GM21515 (cell line): Measurements from ENCODE around the gene PPP6R1.

ENCODE experiments used
- ATAC-seq: cut with Tn5 transposase; IDR thresholded peaks from one replicate; pipeline ENCODE4 v1.9.1; 2021; ENCODE audit not compliant: unreplicated experiment

PPP6R1 gene

DNA sequence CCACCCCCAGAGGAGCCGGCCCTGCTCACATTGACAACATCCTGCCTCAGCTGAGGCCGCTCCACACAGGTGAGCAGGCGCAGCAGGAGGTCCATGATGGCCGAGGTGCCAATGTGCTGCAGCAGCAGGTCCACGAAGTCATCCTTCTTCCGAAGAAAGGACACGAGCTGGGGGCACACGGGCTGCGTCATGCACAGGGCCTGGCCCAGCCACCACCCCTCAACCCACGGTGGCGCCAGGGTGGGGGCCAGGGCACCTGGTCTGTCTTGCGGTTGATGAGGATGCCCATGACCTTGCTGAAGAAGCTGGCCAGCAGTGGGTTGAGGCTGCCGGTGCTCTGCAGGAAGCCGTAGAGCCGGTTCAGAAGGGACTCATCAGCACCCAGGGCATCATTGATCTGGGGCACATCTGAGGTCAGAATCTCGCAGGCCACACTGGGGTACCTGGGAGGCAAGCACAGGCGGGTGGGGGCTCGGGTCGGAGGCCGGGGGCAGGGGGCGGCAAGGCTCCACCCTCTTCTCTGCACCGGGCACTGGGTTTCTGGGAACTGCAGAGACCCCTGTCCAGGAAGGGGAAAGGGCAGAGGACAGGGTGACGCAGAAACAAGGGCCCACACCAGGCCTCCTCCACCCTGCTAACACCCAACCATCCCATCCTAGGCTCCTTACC lies 13.4 kb downstream of the PPP6R1 start:
- no peak for ATAC-seq

DNA sequence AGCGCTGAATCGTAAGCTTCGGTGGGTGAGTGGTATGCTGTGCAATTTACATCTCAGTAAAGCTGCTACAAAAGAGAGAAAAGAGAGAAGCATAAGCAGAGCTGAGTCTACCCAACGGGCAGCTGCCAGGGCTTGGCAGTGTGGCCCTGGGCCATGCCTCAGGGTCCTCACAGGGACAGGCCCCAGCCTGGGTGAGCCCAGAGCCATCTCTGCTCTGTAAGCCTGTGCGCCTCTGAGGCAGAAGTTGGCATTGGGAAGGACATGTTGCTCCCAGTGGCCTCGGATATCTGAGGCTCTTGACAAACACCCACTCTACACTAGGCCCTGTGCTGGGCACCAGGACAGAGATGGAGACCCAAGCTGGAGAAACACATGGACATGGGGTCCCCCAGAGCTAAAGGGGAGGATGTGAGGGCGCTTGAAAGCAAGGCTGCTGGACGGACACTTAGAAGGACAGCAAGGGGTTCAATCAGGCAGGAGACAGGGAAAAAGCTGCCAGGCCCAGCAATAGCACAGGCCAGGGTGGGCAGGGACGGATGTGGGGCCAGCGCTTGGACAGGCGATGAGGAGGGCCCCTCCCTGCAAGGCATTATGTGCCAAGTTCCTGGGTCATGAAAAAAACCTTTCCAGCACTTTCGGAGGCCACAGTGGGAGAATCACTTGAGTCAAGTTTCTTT lies 14.7 kb downstream of the PPP6R1 start:
- no peak for ATAC-seq

DNA sequence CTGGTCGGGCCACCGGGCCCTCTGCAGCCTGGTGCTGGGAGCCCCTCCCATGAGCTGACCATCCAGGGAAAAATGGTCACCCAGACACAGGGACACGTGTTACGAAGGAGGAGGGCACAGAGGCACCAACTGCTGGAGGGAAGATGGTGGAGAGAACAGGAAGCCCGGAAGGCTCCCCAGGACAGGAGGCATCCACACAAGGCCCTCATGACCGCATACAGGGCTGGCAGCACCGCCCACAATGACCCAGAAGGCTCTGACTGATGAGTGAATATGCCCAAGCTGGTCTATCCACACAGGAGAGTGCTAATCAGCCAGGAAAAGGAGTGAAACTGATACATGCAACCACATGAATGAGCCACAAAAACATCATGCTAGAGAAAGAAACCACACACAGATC lies 16.3 kb downstream of the PPP6R1 start:
- ATAC-seq = no peak

DNA sequence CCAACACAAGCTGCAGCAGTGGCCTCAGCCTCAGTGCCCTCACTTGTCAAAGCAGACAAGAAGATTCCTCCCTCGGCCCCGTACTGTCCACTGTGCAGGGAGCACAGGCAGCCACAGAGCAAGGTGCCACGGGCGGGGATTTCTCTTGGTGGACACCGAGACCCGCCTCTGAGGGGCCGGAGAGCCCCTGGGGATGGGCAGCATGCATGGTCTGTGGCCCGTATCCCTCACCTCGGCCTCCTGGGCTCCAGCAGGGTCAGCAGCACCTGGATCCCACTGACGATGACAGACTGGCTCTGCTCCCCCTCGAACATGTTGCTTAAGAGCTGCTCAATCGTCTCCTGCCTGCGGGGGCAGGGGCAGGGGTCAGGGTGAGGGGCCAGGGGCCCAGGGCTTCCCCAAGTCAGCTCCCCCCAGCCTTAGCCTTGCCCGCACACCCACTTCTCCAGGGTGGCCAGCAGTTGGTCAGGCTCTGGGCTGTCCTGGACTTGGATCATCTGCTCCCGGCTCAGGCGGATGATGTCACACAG lies 16.8 kb downstream of the PPP6R1 start:
- no peak for ATAC-seq

DNA sequence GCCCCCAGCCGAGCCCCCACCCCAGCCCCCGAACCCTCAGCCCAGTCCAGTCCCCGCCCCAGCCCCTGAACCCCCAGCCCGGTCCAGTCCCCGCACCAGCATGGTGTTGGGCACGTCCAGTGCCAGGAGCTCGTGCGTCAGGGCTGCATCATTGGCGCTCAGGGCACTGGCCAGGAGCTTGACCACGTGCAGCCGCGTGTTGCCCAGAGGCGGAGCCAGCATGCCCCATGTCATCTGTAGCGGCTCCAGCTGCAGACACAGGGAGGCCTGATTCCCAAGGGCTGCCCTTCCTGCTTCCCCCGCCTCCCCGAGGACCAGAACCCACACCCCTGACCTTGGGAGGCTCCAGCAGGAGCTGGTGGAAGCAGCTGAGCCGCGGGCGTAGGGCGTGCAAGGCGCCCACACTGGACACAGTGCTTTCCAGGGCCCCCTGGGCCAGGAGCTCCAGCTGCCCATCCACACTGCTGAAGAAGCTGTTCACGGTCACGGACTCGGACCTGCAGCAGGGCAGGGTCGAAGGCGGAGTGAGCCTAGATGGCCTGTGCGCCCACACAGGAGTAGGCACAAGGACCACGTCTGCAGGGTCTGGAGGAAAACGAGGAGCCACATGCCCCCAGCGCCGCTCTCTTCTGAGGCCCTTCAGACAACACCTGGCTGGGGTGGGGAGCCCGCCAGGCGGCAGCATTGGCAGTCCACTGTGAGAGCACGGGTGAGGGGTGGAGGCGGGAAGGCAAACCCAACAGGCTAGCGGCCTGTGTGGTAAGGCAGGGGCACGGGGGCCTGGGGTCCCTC lies 17.5 kb downstream of the PPP6R1 start:
- ATAC-seq = no peak

DNA sequence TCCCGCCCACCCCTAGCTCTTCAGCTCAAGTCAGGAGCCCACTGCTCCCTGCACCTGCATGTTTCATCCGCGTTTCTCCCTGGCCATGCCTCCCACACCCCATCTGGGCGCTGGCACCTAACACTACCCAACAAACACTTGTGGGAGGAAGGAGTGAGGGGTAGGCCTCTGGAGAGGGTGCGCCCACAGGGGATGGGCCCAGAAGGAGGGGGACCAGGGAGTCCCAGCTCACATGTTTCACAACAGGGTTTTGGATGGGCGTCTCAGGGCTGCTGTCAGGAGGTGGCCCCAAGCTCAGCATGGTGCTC lies 18.1 kb downstream of the PPP6R1 start:
- ATAC-seq = no peak

DNA sequence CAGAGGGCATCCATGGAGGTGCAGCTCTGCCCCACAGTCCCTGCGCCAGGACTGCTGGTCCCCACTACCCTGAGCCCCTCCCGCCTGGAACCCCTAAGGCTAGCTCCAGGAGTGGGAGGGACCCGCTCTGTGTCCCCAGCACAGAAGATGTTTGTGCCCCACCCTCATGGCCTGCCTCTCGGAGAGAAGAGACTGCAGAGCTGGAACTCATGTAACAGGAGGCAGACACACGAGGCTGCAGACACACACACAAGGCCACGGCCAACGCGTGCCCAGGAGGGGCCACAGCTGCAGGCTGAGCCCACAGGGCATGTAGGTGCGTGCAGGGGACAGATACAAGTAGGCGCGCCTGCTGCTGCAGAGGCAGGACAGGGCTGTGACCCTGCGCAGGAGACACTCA lies 19.8 kb downstream of the PPP6R1 start:
- ATAC-seq = no peak

DNA sequence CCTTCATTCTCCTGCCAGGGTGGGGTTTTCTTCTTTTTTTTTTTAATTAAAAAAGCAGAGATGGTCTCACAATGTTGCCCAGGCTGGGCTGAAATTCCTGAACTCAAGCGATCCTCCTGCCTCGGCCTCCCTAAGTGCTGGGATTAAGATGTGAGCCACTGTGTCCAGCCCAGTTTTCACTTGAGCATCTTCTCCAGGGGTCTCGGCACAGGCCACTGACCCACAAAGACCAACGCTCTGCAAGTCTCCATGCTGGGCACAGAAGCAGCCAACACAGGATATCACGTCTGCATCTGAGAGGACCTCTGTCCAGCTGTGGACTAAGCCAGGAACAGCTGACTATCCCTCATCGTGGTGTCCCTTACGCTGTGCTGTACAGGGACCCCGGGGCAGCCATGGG lies 20.8 kb downstream of the PPP6R1 start:
- ATAC-seq = no peak

DNA sequence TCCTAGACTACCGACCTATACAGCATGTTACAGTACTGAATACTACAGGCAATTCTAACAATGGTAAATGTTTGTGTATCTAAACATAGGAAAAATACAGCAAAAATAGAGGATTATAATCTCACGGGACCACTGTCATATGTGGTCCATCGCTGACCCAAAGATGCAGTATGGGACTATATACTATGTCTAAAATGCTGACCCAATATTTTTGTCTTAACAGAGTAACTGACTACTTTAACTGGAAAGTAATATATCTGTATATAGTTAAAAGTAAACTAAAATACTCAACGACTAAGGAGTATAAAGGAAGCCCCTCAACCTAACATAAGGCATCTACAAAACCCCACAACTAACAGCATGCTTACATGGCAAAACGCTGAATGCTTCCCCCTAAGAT lies 25.8 kb downstream of the PPP6R1 start:
- no peak for ATAC-seq

DNA sequence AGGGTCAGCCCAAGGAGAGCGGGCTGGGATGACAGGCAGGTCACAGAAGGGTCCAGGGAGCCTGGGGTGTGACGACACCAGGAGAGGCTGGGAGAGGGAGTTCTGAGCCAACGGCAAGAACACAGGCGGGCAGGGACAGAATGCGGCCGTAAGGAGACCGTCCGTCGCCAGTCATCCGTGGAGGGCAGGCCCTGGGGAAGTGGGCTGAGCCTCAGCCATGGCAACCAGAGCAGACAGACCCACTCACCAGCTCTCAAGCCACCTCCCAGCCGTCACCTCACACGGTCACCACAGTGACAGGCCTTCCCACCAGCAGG lies 26.6 kb downstream of the PPP6R1 start:
- ATAC-seq = no peak

DNA sequence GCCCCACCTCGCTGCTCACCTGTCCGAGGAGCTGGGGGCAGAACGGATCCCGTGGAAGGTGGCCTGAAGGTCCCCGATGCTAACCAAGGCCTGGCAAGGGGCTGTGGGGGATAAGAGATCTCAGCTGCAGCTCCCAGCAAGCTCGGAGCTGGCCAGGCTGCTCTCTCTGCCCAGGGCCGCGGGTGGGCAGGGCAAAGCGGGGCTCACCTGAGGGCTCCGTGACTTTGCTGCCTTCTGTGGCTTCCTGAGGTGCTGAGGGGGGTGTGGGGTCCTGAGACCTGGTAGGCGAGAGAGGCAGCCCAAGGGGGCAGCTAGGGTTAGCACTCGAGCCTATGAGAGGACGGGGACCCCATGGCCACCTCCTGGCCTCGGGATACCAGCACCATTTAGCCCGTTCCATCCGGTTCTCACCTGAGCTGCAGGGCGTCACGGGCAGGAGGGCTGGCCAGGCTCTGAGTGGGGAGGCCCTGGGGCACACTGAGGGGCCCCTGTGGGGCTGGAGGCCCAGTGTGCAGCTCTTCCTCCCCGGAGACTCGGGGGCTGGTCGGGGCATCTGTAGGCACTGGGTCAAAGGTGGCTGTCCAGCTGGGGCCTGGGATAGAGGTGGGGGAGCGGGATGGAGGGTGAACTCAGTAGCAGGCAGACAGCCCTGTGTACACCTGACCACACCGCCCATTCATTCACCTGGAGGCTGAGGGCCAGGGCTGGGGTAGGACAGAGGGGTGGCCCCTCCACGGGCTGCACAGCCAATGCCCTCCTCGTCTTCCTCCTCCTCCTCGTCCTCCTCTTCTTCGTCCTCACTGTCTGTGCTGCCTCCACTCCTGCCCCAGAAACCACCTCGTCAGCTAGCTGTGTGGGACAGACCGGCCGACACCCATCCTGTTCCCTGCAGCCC lies 27.2 kb downstream of the PPP6R1 start:
- ATAC-seq = no peak

DNA sequence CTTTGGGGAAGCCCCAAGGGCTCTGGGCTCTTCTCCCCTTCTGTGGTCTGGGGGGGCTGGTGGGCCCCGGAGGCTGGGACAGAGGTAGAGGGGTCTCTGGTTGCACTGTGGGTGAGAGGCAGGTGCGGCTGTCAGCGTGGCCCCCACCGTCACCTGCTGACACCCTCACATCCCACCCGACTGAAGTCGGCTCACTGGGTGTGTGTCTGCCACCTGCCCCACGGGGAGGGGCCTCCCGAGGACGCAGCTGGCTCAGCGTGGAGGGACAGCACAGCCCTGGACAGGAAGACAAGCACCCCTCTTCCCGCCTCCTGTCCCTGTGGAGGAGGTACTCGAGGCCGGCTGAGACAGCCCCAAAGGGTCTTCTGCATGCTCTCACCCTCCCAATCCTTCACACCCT lies 28.0 kb downstream of the PPP6R1 start:
- ATAC-seq = no peak

DNA sequence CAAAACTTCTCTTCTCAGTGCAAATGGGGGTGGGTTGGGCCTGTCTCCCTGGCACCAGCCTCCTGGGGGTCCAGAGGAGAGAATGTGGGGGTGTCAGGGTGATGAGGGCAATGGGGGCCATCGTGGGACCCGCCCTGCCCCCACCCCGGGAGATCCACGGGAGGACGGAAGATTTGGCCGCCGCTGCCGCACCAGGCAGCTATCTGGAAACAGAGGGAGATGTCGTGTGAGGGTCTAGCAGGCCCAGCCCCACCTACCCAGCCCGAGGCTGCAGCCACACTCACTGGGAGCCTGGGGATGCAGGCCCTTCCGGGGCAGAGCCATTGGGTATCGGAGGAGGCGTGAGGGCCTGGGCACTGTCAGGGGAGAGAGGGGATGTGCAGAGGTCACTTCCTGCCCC lies 28.5 kb downstream of the PPP6R1 start:
- no peak for ATAC-seq

DNA sequence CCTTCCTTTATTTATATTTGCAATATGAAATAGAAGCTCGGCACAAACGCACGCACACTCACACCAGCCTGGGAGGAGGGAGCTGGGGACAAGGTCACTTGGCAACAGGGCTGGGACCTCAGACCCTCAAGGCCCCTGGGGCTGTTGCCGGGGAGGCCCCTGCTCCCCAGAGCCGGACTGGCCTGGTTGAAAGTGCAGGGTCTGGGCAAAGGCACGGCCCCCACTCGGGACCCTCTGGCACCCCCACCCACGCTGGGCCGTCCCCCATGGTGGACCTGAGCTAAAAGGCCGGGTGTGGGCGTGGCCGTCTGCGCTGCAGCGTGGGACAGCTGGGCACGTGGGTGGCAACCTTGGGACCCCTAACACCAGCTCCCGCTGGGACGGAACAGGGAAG lies 29.0 kb downstream of the PPP6R1 start:
- no peak for ATAC-seq

DNA sequence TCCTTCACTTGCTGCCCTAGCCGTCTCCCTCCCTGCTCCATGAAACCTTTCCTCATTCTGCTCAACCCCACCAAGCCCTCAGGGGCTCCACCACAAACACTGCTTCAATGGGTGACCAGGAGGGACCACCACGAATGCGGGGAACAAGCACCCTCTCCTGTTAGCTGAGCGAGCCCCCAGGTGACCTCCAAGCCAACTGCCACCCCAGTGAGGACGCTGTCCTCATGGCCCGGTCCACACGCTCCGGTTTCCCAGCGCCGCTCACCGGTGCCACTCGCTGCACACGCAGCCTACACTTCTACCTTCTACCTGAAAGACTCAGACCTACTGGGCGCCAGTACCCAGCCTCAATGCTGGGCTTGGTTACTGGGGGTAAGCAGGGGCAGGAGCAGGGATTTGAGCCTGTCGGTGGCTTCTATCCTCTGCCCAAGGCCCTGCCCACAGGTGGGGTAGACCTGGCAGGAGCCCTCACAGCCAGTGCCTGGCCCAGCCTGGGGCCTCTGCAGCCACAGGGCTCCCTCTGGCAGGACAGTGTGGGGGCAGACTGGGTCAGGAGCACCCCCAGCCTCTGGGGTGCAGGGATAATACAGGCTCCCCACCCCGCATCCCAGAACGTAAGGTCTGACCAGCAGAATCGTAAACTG lies 29.6 kb downstream of the PPP6R1 start:
- no peak for ATAC-seq

DNA sequence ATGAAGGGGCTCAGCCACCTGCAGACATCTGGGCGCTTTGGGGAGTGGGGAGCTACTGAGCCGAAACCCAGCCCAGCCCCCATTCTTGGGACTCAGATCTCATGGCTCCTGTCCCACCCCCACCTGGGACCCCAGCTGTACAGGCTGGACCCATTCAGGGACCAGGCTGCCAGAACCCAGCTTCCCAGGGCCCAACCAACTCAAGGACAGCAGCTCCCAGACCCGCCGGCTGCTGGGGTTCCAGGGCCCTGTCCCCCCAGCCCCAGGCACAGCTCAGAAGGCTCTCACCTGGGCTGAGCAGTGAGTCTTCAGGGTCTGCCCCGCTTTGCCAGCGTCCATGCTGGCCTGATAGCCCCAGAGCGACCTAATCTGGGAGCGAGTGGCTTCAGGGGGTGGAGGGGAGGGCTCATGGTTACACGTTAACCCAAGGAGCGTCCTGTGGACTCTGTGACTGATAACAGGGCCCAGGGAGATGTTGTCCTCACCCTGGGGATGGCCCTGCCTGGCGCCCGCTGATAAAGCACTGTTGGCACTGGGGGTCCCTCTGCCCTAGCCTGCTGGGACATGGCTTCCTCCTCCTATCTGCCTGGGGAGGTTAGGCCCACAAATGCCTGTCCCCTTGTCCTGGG lies 30.3 kb downstream of the PPP6R1 start, which contains the start of gene TMEM86B:
TMEM86B (minus strand) TSS at position 361 of the 629 bp plus-strand sequence; CDS start at position 339, 22 bp downstream.
- ATAC-seq = no peak

DNA sequence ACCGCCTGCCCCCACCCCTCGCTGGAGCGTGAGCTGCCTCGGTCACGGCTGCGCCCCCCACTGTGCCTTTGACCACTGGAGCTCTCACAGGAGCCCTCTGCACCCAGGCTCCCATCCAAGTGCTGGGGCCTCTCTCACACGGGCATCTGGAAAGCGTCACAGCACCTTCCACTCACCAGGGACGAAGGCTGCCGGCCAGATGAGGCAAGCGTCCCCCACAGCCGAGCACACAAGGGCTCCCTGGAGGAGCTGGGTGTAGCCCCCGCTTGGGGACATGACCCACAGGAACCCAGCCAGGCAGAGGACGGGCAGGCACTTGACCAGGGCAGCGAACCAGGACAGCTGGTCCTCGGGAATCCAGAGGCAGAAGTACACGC lies 30.8 kb downstream of the PPP6R1 start:
- no peak for ATAC-seq

DNA sequence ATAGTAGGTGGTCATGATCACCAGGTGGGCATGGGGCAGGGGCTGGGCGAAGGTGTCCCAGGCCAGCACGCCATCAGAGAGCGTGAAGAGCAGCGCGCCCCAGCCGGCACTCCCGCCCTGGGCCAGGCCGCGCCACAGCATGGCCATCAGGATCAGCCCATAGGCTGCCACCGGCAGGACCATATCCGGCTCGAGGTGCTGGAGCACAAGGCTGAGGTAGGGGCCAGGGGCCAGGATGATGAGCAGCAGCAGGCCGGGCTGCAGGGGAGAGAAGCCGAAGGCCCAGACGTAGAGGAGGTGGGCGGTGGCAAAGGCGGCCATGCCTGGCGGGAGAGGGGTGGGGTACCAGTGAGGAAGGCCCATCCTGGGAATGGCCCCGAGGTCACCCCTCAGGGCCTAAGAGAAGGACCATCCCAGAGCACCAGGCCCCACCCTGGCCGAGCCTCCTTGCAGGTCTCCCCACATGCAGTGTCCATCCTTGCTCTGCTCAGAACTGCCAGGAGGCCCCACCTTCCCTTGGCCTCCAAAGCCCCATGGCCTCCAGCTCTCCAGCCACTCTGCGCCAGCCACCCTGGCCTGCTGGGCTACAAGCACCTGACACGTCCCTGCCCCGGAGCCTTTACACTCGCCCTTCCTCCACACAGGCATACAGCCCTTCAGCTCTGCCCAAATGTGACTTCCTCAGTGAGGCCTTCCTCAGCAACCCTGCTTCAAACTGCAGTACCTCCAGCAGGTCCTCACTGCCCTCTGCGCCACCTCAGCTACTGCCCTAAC lies 31.4 kb downstream of the PPP6R1 start:
- no peak for ATAC-seq

DNA sequence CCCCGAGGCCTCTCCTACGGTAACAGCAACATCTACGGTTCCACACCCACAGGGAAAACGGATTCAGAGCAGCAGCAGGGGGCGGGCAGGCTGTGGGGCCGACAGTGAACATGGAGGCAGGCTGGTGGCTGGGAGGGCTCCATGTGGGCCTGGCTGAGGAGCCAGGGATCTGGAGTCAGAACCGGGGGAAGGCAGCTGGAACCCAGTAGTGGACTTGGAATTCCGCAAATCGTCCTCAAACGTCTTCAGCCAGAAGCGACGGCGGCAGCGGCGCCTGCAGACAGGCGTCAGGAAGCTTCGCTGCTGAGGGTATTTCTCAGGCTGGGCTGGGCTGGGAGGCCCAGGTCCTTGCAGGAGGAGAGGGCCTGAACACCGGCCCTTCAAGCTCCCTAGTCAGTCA lies 32.0 kb downstream of the PPP6R1 start:
- no peak for ATAC-seq

DNA sequence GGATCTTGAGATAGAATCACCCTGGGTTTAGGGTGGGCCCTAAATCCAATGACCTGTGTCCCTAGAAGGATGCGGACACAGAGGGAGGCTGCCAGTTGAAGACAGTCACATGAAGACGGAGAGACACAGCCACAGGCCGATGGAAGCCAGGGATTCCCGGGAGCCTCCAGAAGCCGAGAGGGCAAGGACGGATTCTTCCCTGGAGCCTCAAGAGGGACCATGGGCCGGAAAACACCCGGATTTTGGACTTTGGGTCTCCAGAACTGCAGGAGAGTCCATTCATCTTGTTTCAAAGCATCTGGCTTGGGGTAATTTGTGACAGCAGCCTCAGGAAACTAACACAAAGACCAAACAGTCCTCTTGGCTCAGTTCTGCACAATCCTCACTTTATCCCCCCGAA lies 32.5 kb downstream of the PPP6R1 start:
- no peak for ATAC-seq
